ENCODE measurements around the gene GABRB1. TPM values are rescaled to one million over a fixed set of nuclear protein-coding genes. Genes with fewer than 3 reads are reported as not detected.

The GABRB1 gene
- polyA plus RNA-seq, 3 donors: not detected

DNA sequence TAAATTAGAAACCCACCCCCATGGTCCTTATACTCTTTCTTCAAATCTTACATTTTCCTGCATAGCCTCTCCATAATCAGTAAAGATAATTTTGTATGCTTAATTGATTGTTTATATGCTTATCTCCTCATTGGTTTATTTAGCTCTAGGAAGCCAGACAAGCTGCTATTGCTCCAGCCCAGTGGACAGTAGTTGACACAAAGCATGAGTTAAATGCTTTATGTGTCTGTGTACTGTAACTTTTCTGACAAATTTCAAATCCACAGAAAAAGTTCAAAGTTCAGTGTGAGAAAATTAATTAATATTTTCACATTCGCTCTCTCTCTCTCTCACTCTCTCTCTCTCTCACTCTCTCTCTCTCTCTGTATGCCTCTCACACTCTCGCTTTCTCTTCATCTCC lies 181.7 kb downstream of the GABRB1 start:
- no CpG with 5 or more reads among the region's 2 CpGs for WGBS (ENCODE audit: insufficient coverage)
- H3K9me3 Mint-ChIP-seq: no peaks in the 10 kb centered on the region
- Histone ChIP-seq H3K36me3 (replicated peaks in 1 of 2; ENCODE audit: control insufficient read depth in 1 of 2, insufficient read depth in 2 of 2, low read length in 2 of 2) (no peaks in the 10 kb centered on the region), H3K27me3 (ENCODE audit: control insufficient read depth in 2 of 2, insufficient read depth in 2 of 2, low read length in 2 of 2) (no peaks in the 10 kb centered on the region), H4K20me1 (ENCODE audit: insufficient read depth, low read length) (no peaks in the 10 kb centered on the region), H3K4me2 (replicated peaks; ENCODE audit: extremely low read depth, low read length, poor library complexity, severe bottlenecking) (no peak overlapping the region), H3K27ac (ENCODE audit: low read depth in 1 of 2, low read length in 2 of 2) (no peak overlapping the region), H3K4me3 (replicated peaks in 1 of 3; ENCODE audit: low read depth in 2 of 3, low read length in 3 of 3) (no peak overlapping the region), H3K9me3 (replicated peaks in 1 of 2; ENCODE audit: control insufficient read depth in 1 of 2, insufficient read depth in 1 of 2, low read length in 2 of 2) (no peaks in the 10 kb centered on the region), H3K4me1 (ENCODE audit: control insufficient read depth in 1 of 2, insufficient read depth in 2 of 2, low read length in 2 of 2) (no peaks in the 10 kb centered on the region), H3K79me2 (ENCODE audit: insufficient read depth, low read length) (no peaks in the 10 kb centered on the region), H3K9ac (ENCODE audit: insufficient read depth, low read length, poor library complexity, severe bottlenecking) (no peak overlapping the region), H2AFZ (ENCODE audit: insufficient read depth, low read depth, low read length, poor library complexity, severe bottlenecking) (no peak overlapping the region)
- DNase-seq: no peak
- H3K4me3 Mint-ChIP-seq: no peak overlapping the region
- H3K4me1 Mint-ChIP-seq: no peaks in the 10 kb centered on the region
- H3K27me3 Mint-ChIP-seq (ENCODE audit: low read depth in 3 of 3): peaks cover 0 to 7% (median 6%) of the 10 kb centered on the region in 3 donors
- no peaks in the 10 kb centered on the region for H3K36me3 Mint-ChIP-seq
- H3K27ac Mint-ChIP-seq: no peak overlapping the region
- intact Hi-C loops (cut with micrococcal nuclease): no loop called here
- TF ChIP-seq, protein P1, sequence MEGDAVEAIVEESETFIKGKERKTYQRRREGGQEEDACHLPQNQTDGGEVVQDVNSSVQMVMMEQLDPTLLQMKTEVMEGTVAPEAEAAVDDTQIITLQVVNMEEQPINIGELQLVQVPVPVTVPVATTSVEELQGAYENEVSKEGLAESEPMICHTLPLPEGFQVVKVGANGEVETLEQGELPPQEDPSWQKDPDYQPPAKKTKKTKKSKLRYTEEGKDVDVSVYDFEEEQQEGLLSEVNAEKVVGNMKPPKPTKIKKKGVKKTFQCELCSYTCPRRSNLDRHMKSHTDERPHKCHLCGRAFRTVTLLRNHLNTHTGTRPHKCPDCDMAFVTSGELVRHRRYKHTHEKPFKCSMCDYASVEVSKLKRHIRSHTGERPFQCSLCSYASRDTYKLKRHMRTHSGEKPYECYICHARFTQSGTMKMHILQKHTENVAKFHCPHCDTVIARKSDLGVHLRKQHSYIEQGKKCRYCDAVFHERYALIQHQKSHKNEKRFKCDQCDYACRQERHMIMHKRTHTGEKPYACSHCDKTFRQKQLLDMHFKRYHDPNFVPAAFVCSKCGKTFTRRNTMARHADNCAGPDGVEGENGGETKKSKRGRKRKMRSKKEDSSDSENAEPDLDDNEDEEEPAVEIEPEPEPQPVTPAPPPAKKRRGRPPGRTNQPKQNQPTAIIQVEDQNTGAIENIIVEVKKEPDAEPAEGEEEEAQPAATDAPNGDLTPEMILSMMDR (IDR thresholded peaks at IDR 0.05): no peak

DNA sequence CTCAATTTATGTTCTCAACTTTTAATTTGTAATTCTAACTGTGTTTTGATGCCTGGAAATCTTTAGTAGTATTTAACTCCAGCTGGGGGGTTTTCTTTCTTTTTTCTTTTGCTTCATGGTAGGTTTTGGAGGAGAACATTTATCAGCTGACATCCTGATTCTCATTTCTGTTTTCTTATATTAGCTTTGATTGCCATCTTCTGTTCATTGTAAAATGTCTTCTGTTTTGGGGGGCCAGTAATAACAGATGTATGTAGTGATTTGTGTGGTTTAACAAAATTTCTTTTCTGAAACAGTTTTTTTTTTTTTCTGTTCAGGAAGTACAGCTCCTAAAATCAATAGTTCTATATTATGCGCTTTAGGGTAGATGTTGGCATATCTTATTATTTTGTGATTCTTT lies 182.2 kb downstream of the GABRB1 start:
- Mint-ChIP-seq H3K9me3 (peaks cover 0 to under 1% (median 0%) of the 10 kb centered on the region in 7 donors), H3K4me3 (no peak overlapping the region), H3K36me3 (no peaks in the 10 kb centered on the region), H3K27me3 (ENCODE audit: low read depth in 3 of 3) (peaks cover 0 to 7% (median 5%) of the 10 kb centered on the region in 3 donors), H3K4me1 (no peaks in the 10 kb centered on the region), H3K27ac (no peak overlapping the region)
- TF ChIP-seq, protein P1 (IDR thresholded peaks at IDR 0.05): no peak
- no peak overlapping the region for H3K9ac ChIP-seq (ENCODE audit: insufficient read depth, low read length, poor library complexity, severe bottlenecking)
- no peaks in the 10 kb centered on the region for H3K4me1 ChIP-seq (ENCODE audit: control insufficient read depth in 1 of 2, insufficient read depth in 2 of 2, low read length in 2 of 2)
- no peaks in the 10 kb centered on the region for H3K36me3 ChIP-seq (replicated peaks in 1 of 2; ENCODE audit: control insufficient read depth in 1 of 2, insufficient read depth in 2 of 2, low read length in 2 of 2)
- no peak overlapping the region for H3K4me3 ChIP-seq (replicated peaks in 1 of 3; ENCODE audit: low read depth in 2 of 3, low read length in 3 of 3)
- no peak overlapping the region for H3K27ac ChIP-seq (ENCODE audit: low read depth in 1 of 2, low read length in 2 of 2)
- H3K27me3 ChIP-seq (ENCODE audit: control insufficient read depth in 2 of 2, insufficient read depth in 2 of 2, low read length in 2 of 2): peaks cover 0 to under 1% of the 10 kb centered on the region in 2 donors
- H4K20me1 ChIP-seq (ENCODE audit: insufficient read depth, low read length): no peaks in the 10 kb centered on the region
- no peak overlapping the region for H2AFZ ChIP-seq (ENCODE audit: insufficient read depth, low read depth, low read length, poor library complexity, severe bottlenecking)
- no peak for DNase-seq
- WGBS (ENCODE audit: insufficient coverage): no CpG with 5 or more reads among the region's 1 CpG
- H3K9me3 ChIP-seq (replicated peaks in 1 of 2; ENCODE audit: control insufficient read depth in 1 of 2, insufficient read depth in 1 of 2, low read length in 2 of 2): no peaks in the 10 kb centered on the region
- H3K79me2 ChIP-seq (ENCODE audit: insufficient read depth, low read length): no peaks in the 10 kb centered on the region
- no peak overlapping the region for H3K4me2 ChIP-seq (replicated peaks; ENCODE audit: extremely low read depth, low read length, poor library complexity, severe bottlenecking)
- intact Hi-C loops (cut with micrococcal nuclease): no loop called here
